ENCODE data around the gene RFK.

- TF ChIP-seq CTCF (conservative IDR thresholded peaks at IDR 0.05 in 1 of 2, IDR thresholded peaks at IDR 0.05 in 1 of 2; ENCODE audit: extremely low read depth in 1 of 2, insufficient read depth in 1 of 2, low read depth in 1 of 2, low read length in 2 of 2) (no peak), EZH2 (IDR thresholded peaks at IDR 0.05; ENCODE audit: borderline replicate concordance, low read length) (no peak)
Measured at GRCh38 chr9:76395381-76395780, 1.2 kb upstream of the RFK start.

Measured in mammary epithelial cell (primary cell).